ENCODE data around the gene IFT122. TPM values are rescaled to one million over a fixed set of nuclear protein-coding genes. Genes with fewer than 3 reads are reported as not detected.

The IFT122 gene
- total and polyA plus RNA-seq, 2 of the 4 experiments (the other 2 are of a cell fraction): 16.8 to 28.0 TPM

- no peak overlapping the region for H2BK5ac ChIP-seq (ENCODE audit: low read depth, low read length, poor library complexity, severe bottlenecking)
- H2AK9ac ChIP-seq (replicated peaks; ENCODE audit: low read depth, low read length, poor library complexity): no peak overlapping the region
- in situ Hi-C loops (cut with MboI; ENCODE audit: low sequenced_read_pairs) (no loop called here), intact Hi-C loops (cut with micrococcal nuclease) (no loop called here), dilution Hi-C loops (cut with HindIII; ENCODE audit: low sequenced_read_pairs, unreplicated experiment) (no loop called here)
- H3K79me1 ChIP-seq (ENCODE audit: low read depth in 1 of 2, low read length in 2 of 2): no peaks in the 10 kb centered on the region
- peak overlapping the region in 1 of 2 experiments; percentile 11; a peak in 2 of 4 replicates for H4K8ac ChIP-seq (ENCODE audit: low read depth in 2 of 2, low read length in 2 of 2)
- no peaks in the 10 kb centered on the region for H3K36me3 ChIP-seq (ENCODE audit: control insufficient read depth, insufficient read depth, low read length)
- BruUV-seq (replicated peaks): no TSS peak
- no peak overlapping the region for H3K27ac ChIP-seq (ENCODE audit: insufficient read depth, low read length)
- peak overlapping the region; percentile 58 for H2AFZ ChIP-seq (replicated peaks; ENCODE audit: low read length, poor library complexity)
- H3K27me3 ChIP-seq (ENCODE audit: control insufficient read depth, insufficient read depth, low read length): no peaks in the 10 kb centered on the region
- no peak overlapping the region; the same call in 1 of the 2 replicates for H4K91ac ChIP-seq (ENCODE audit: insufficient read depth, low read depth, low read length)
- H3K9me3 ChIP-seq (ENCODE audit: control insufficient read depth, insufficient read depth, low read length): no peaks in the 10 kb centered on the region; the same call in 1 of the 2 replicates
- H4K20me1 ChIP-seq (ENCODE audit: insufficient read depth, low read length): no peaks in the 10 kb centered on the region
- H4K5ac ChIP-seq (ENCODE audit: low read depth, low read length): peak overlapping the region; percentile 21; the same call in 1 of the 2 replicates
- H3K4ac ChIP-seq (ENCODE audit: low read depth, low read length): peak overlapping the region; percentile 60
- no peak overlapping the region for H3K4me3 ChIP-seq (ENCODE audit: insufficient read depth, low read depth, low read length)
- peak overlapping the region; percentile 27; the same call in 1 of the 2 replicates for H2BK20ac ChIP-seq (ENCODE audit: low read depth, low read length)
- no peak for ATAC-seq (ENCODE audit: low read depth)
- H2AK5ac ChIP-seq (ENCODE audit: low read depth, low read length): peak overlapping the region; percentile 51; the same call in 1 of the 2 replicates
- DNase-seq: peak; percentile 24
- peak overlapping the region; percentile 71 for H3K14ac ChIP-seq (replicated peaks; ENCODE audit: low read depth, low read length)
- peaks cover 9% of the 10 kb centered on the region; the same call in 1 of the 2 replicates for H3K9me1 ChIP-seq (ENCODE audit: insufficient read depth, low read length)
- CTCF ChIA-PET: no interaction called here
- POLR2A ChIA-PET (ENCODE audit: unreplicated experiment): no interaction called here
- peak overlapping the region; percentile 50 for H3K18ac ChIP-seq (ENCODE audit: low read depth, low read length)
- no peak overlapping the region for H3K23ac ChIP-seq (ENCODE audit: low read depth, low read length)
- peak overlapping the region; percentile 63; the same call in 1 of the 3 replicates for H2BK15ac ChIP-seq (ENCODE audit: low read depth, low read length)
- H3K4me1 ChIP-seq (ENCODE audit: control insufficient read depth, insufficient read depth, low read length): peaks cover 5% of the 10 kb centered on the region
- no peak overlapping the region for H3K9ac ChIP-seq (ENCODE audit: low read depth, low read length)
- no CpG with 5 or more reads among the region's 4 CpGs for WGBS, 2 experiments (ENCODE audit: extremely low coverage in 2 of 2, insufficient read length in 1 of 2)
- no peak overlapping the region for H3K4me2 ChIP-seq (ENCODE audit: low read depth, low read length)
- no peak overlapping the region; the same call in 1 of the 2 replicates for H2BK120ac ChIP-seq (ENCODE audit: low read depth, low read length)
- H3K56ac ChIP-seq (ENCODE audit: extremely low read depth, insufficient read depth, low read length): no peak overlapping the region
- TF ChIP-seq RAD21 (IDR thresholded peaks at IDR 0.05; ENCODE audit: low read length): no peak
- TF ChIP-seq ELK1 (IDR thresholded peaks at IDR 0.05; ENCODE audit: borderline replicate concordance, low read depth, low read length): no peak
- no peak for TF ChIP-seq POLR2A (IDR thresholded peaks at IDR 0.05; ENCODE audit: low read depth, low read length)
- TF ChIP-seq MXI1 (IDR thresholded peaks at IDR 0.05; ENCODE audit: borderline replicate concordance, low read depth, low read length): no peak
- TF ChIP-seq CTCF (conservative IDR thresholded peaks at IDR 0.05; ENCODE audit: low read depth, low read length): no peak
- no peak for TF ChIP-seq RCOR1 (IDR thresholded peaks at IDR 0.05; ENCODE audit: insufficient replicate concordance, low read length)
- no peak for TF ChIP-seq RFX5 (IDR thresholded peaks at IDR 0.05; ENCODE audit: low read depth, low read length)
- TF ChIP-seq BHLHE40 (IDR thresholded peaks at IDR 0.05; ENCODE audit: low read depth, low read length): no peak
- no peak for TF ChIP-seq USF2 (IDR thresholded peaks at IDR 0.05; ENCODE audit: low read depth, low read length)
- TF ChIP-seq FOS (IDR thresholded peaks at IDR 0.05; ENCODE audit: low read depth, low read length): no peak
- no peak for TF ChIP-seq CHD1 (IDR thresholded peaks at IDR 0.05; ENCODE audit: low read depth, low read length)
- no peak for TF ChIP-seq NFE2L2 (IDR thresholded peaks at IDR 0.05; ENCODE audit: low read depth, low read length)
- no peak for TF ChIP-seq MAZ (IDR thresholded peaks at IDR 0.05; ENCODE audit: borderline replicate concordance, low read depth, low read length)
- TF ChIP-seq SMC3 (IDR thresholded peaks at IDR 0.05; ENCODE audit: low read depth, low read length): no peak
- TF ChIP-seq MAFK (IDR thresholded peaks at IDR 0.05; ENCODE audit: low read depth, low read length): no peak
These were observed 15.7 kb upstream of the IFT122 start for GRCh38 chr3:129424185-129424841.

Measured in IMR-90 (cell line).